Measurements from ENCODE around the gene GSDME.

Gene GSDME

GRCh38 chr7:24769014-24769830 is 12.0 kb upstream of the GSDME start:
- no peak for DNase-seq

GRCh38 chr7:24767878-24768569 is 10.8 kb upstream of the GSDME start:
- no peak for DNase-seq

- no peak for DNase-seq
These were observed 7.9 kb upstream of the GSDME start for GRCh38 chr7:24764972-24765744.

- DNase-seq = no peak
These were observed 6.7 kb upstream of the GSDME start for GRCh38 chr7:24764011-24764410.

GRCh38 chr7:24763303-24763901 is 6.1 kb upstream of the GSDME start:
- DNase-seq = no peak

GRCh38 chr7:24762771-24763170 is 5.5 kb upstream of the GSDME start:
- no peak for DNase-seq

GRCh38 chr7:24760968-24761367 is 3.7 kb upstream of the GSDME start:
- DNase-seq = no peak

GRCh38 chr7:24756545-24757352 is 515 bp downstream of the GSDME start:
- no peak for DNase-seq

GRCh38 chr7:24755541-24756407 is 1.5 kb downstream of the GSDME start:
- no peak for DNase-seq

GRCh38 chr7:24754906-24755506 is 2.3 kb downstream of the GSDME start:
- no peak for DNase-seq

GRCh38 chr7:24752073-24752800 is 5.0 kb downstream of the GSDME start:
- no peak for DNase-seq

GRCh38 chr7:24751484-24751883 is 5.8 kb downstream of the GSDME start:
- DNase-seq = no peak

- DNase-seq = no peak
These were observed 6.7 kb downstream of the GSDME start for GRCh38 chr7:24750441-24751055.

GRCh38 chr7:24748521-24748920 is 8.7 kb downstream of the GSDME start:
- DNase-seq = no peak

GRCh38 chr7:24745355-24745754 is 11.9 kb downstream of the GSDME start:
- no peak for DNase-seq

- no peak for DNase-seq
These were observed 13.8 kb downstream of the GSDME start for GRCh38 chr7:24743471-24743870.

- DNase-seq = no peak
These were observed 14.6 kb downstream of the GSDME start for GRCh38 chr7:24742506-24743162.

- no peak for DNase-seq
These were observed 15.4 kb downstream of the GSDME start for GRCh38 chr7:24741679-24742505.

All from NCI-H1436 treated with DMSO at 0.1 percent for 48 hours (cell line).